IPS DF 6.9 (cell line): ENCODE results near the gene ISYNA1.

Experiments
- DNase-seq: peaks from one replicate; pipeline ENCODE4 v3.0.0-alpha.2; 2013; ENCODE audit warnings: low read depth, low spot score
- H3K27ac ChIP-seq: one replicate; pipeline ENCODE4 v1.5.1; 2013; ENCODE audit warnings: low read length, control low read depth
- H3K27me3 ChIP-seq: 2 replicates; pipeline ENCODE4 v1.6.1; 2013; ENCODE audit warnings: mild to moderate bottlenecking, low read length; ENCODE audit not compliant: control insufficient read depth, insufficient read depth
- H3K36me3 ChIP-seq: 2 replicates; pipeline ENCODE4 v1.6.1; 2013; ENCODE audit warnings: low read length; ENCODE audit not compliant: control insufficient read depth, insufficient read depth
- H3K4me1 ChIP-seq: 2 replicates; pipeline ENCODE4 v1.6.1; 2013; ENCODE audit warnings: low read length; ENCODE audit not compliant: control insufficient read depth, insufficient read depth
- H3K4me3 ChIP-seq: 2 replicates; pipeline ENCODE4 v1.5.1; 2013; ENCODE audit warnings: mild to moderate bottlenecking, low read length
- H3K9me3 ChIP-seq: 2 replicates; pipeline ENCODE4 v1.6.1; 2013; ENCODE audit warnings: low read length, inconsistent platforms; ENCODE audit not compliant: control insufficient read depth, insufficient read depth
- WGBS: extraction: QIAGEN DNeasy Blood & Tissue Kit; methylation state at CpG from one replicate; pipeline ENCODE4 v1.1.7; 2013; ENCODE audit warnings: mixed read lengths, missing lambda C conversion rate; ENCODE audit not compliant: insufficient read length, insufficient coverage; 5-methylcytosine and 5-hydroxymethylcytosine counted together

The ISYNA1 gene

GRCh38 chr19:18388100-18388959, 49.6 kb downstream of the ISYNA1 start:
- Histone ChIP-seq H3K4me3 (peak overlapping the region; percentile 6; the same call in 1 of the 2 replicates), H3K4me1 (peaks cover 3% of the 10 kb centered on the region; the same call in 1 of the 2 replicates), H3K27me3 (no peaks in the 10 kb centered on the region), H3K36me3 (no peaks in the 10 kb centered on the region), H3K27ac (no peak overlapping the region), H3K9me3 (no peaks in the 10 kb centered on the region)
- WGBS, result no CpG with 5 or more reads among the region's 86 CpGs
- DNase-seq, result no peak

GRCh38 chr19:18386543-18387271, 51.2 kb downstream of the ISYNA1 start:
- Histone ChIP-seq H3K4me3 (no peak overlapping the region), H3K27ac (no peak overlapping the region), H3K36me3 (no peaks in the 10 kb centered on the region), H3K27me3 (no peaks in the 10 kb centered on the region), H3K9me3 (no peaks in the 10 kb centered on the region), H3K4me1 (peaks cover 4% of the 10 kb centered on the region; the same call in 1 of the 2 replicates)
- WGBS, result no CpG with 5 or more reads among the region's 14 CpGs
- no peak for DNase-seq

- DNase-seq, result no peak
- Histone ChIP-seq H3K4me3 (no peak within 1 kb of the TSS), H3K9me3 (no peaks in the 10 kb centered on the region), H3K36me3 (no peaks in the 10 kb centered on the region), H3K4me1 (peaks cover 4% of the 10 kb centered on the region; the same call in 1 of the 2 replicates), H3K27ac (no peak within 1 kb of the TSS), H3K27me3 (no peaks in the 10 kb centered on the region)
- no CpG with 5 or more reads among the region's 33 CpGs for WGBS
Observed at GRCh38 chr19:18385675-18386542, 52.0 kb downstream of the ISYNA1 start, which contains the start of gene GDF15. Gene GDF15 (plus strand): TSS chr19:18386158. CDS start chr19:18386190, 32 bp downstream.

GRCh38 chr19:18385359-18385674, 52.6 kb downstream of the ISYNA1 start:
- H3K27ac ChIP-seq, result no peak overlapping the region
- DNase-seq, result no peak
- peaks cover 4% of the 10 kb centered on the region; the same call in 1 of the 2 replicates for H3K4me1 ChIP-seq
- no peaks in the 10 kb centered on the region for H3K36me3 ChIP-seq
- WGBS, result no CpG with 5 or more reads among the region's 3 CpGs
- no peaks in the 10 kb centered on the region for H3K9me3 ChIP-seq
- no peak overlapping the region for H3K4me3 ChIP-seq
- H3K27me3 ChIP-seq, result no peaks in the 10 kb centered on the region

- no CpG with 5 or more reads among the region's 7 CpGs for WGBS
- H3K36me3 ChIP-seq, result no peaks in the 10 kb centered on the region
- H3K27me3 ChIP-seq, result no peaks in the 10 kb centered on the region
- no peaks in the 10 kb centered on the region for H3K9me3 ChIP-seq
- no peak overlapping the region for H3K4me3 ChIP-seq
- no peak overlapping the region for H3K27ac ChIP-seq
- peaks cover 4% of the 10 kb centered on the region; the same call in 1 of the 2 replicates for H3K4me1 ChIP-seq
- no peak for DNase-seq
Observed at GRCh38 chr19:18384775-18385174, 53.2 kb downstream of the ISYNA1 start.
